SH-SY5Y (cell line): ENCODE data around the gene PPME1.

Experiments used
- GATA2 ChIP-seq: IDR thresholded peaks from 2 replicates; pipeline ENCODE4 v1.6.1; 2011; ENCODE audit warnings: mild to moderate bottlenecking, low read depth, low read length
- GATA3 ChIP-seq: IDR thresholded peaks from 2 replicates; pipeline ENCODE4 v1.6.1; 2011; ENCODE audit warnings: low read depth, mild to moderate bottlenecking, low read length, moderate library complexity

PPME1 gene

DNA sequence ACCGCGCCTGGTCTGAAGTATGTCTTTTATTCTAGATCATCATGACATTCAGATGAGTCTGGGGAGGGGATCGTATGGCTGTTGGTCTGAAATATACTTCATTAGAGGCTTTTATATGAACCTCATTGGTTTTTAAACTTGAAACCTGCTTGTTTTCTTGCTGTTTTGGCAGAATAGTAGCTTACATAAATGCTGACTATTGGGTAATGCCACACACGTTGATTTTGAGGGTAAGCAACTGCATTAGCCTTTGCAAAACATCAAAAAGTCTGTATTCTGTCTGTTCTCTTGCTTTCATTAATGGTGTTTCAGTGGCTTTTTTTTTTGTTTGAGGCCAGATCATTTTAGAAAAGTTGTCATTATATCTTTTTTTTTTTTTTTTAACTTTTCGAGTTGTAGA, 14.2 kb downstream of the PPME1 start:
- no peak for TF ChIP-seq GATA3
- no peak for TF ChIP-seq GATA2

- no peak for TF ChIP-seq GATA2
- no peak for TF ChIP-seq GATA3
Measured at GRCh38 chr11:74185695-74186094, 14.6 kb downstream of the PPME1 start.

- TF ChIP-seq GATA2 (no peak), GATA3 (no peak)
Measured at GRCh38 chr11:74195828-74196227, 24.7 kb downstream of the PPME1 start.

DNA sequence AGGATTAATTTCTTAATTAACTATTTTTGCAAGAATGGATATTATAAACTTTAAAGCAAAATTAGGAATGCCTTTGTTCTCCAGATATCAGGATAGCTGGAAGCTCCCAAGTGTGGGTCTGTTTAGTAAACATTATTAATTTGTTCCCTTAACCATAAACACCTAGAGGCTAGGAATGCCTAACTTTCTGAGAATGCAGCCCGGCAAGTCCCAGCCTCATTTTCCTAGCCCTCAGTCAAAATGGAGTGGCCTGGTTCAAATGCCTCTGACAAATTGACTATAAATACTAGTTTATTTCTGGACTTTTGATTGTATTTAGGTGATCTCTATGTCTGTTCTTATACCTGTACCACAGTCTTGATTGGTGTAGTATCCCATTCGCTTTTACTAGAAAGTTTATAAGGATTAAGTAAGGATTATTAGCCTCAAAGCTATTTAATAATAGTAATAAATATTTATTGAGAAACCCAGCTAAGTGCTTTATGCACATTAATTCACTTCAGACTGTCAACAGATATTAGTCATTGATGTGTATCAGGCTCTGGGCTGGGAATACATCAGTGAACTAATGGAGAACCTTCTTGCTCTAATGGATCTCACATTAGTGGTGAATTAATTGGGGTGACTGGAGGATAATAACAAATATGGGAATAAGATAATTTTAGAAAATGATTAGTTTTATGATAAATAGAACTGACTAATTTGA, 25.8 kb downstream of the PPME1 start:
- TF ChIP-seq GATA2 (no peak), GATA3 (no peak)

- TF ChIP-seq GATA2 (no peak), GATA3 (no peak)
Measured at GRCh38 chr11:74203966-74204365, 32.9 kb downstream of the PPME1 start.

- TF ChIP-seq GATA3 (no peak), GATA2 (no peak)
Measured at GRCh38 chr11:74204701-74205100, 33.6 kb downstream of the PPME1 start.

GRCh38 chr11:74205181-74205580, 34.1 kb downstream of the PPME1 start:
- TF ChIP-seq GATA3 (no peak), GATA2 (no peak)

GRCh38 chr11:74206746-74207145, 35.7 kb downstream of the PPME1 start:
- peak; percentile 19; the same call in 1 of the 2 replicates for TF ChIP-seq GATA2
- TF ChIP-seq GATA3, result peak; percentile 58; the same call in 1 of the 2 replicates

GRCh38 chr11:74208507-74208906, 37.4 kb downstream of the PPME1 start:
- no peak for TF ChIP-seq GATA3
- no peak for TF ChIP-seq GATA2

DNA sequence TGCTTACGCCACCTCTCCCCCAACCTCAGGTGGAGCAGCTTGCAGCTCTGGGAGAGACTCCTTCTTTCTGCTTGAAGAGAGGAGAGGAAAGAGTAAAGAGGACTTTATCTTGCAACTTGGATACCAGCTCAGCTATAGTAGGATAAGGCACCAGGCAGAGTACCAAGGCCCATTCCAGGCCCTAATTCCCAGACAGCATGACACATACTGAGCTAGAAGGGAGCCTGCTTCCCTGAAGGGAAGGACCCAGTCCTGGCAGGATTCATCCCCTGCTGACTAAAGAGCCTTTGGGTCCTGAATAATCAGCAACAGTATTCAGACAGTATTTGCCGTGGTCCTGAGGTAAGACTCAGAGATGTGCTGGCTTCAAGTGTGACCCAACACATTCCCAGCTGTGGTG, 41.4 kb downstream of the PPME1 start:
- no peak for TF ChIP-seq GATA3
- TF ChIP-seq GATA2, result no peak

DNA sequence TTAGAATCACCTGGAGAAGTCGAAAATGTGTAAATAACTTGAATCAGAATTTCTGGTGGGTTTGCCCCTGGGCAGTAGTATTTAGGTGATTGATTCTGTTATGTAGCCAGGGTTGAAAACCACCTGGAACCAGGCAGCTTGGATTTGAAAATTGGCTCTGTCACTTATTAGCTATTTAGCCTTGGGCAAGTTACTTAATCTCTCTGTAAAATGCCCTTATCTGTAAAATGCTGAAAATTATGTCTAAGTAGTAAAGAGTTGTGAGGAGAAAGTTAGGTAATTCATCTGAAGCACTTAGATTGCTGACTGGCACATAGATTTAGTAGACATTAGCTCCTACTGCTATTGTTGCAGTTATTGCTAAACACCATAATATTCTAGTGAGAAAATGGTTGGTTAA, 49.3 kb downstream of the PPME1 start:
- TF ChIP-seq GATA2, result peak; percentile 70
- 0 out of 2 replicates have a peak, but pooled peaks have one; percentile 22 for TF ChIP-seq GATA3

GRCh38 chr11:74221816-74222215, 50.7 kb downstream of the PPME1 start:
- no peak for TF ChIP-seq GATA3
- no peak for TF ChIP-seq GATA2

GRCh38 chr11:74225565-74225964, 54.5 kb downstream of the PPME1 start:
- no peak for TF ChIP-seq GATA3
- no peak for TF ChIP-seq GATA2

GRCh38 chr11:74226907-74227306, 55.8 kb downstream of the PPME1 start:
- no peak for TF ChIP-seq GATA3
- TF ChIP-seq GATA2, result no peak

DNA sequence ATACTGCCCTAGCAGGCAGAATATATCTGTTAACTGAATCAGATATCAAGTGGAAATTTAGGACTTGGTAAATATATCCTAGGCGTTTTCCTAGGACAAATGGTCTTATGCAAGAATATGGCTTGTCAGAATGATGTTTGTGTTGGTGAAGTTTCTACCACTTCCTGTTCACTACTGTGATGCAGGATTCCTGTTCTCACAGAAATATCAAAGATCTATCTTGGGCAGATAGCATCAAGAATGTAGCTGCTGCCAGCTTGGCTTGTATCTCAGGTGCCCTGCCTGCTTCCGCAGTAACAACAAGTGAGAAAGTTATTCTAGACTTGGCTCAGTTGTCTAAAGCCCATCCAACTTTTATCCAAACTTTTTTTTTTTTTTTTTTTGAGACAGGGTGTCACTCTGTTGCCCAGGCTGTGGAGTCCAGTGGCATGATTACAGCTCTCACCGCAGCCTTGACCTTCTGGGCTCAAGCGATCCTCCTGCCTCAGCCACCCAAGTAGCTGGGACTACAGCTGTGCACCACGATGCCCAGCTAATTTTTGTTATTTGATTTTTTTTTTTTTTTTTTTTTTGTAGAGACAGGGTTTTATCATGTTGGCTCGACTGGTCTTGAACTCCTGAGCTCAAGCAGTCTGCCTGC, 61.3 kb downstream of the PPME1 start:
- TF ChIP-seq GATA3 (no peak), GATA2 (no peak)
